CD4-positive, CD25-positive, alpha-beta regulatory T cell (primary cell): ENCODE results near the gene C10orf71. TPM values are rescaled to one million over a fixed set of nuclear protein-coding genes. Genes with fewer than 3 reads are reported as not detected.

ENCODE experiments used
- ATAC-seq, 2 donors: fragments of 150-1000 bp; cut with Tn5 transposase; one replicate each; pipeline ENCODE4 v1.10.0; 2021; ENCODE audit warnings: low read depth in 2 of 2, moderate number of reproducible peaks in 2 of 2, moderate library complexity in 1 of 2
- DNase-seq, 3 donors: peaks; one replicate each; pipeline versions ENCODE4 v3.0.0 to v3.0.0-alpha.2; 2012 to 2022; ENCODE audit warnings: mixed read lengths in 1 of 3
- H3K27ac ChIP-seq: one replicate; pipeline ENCODE4 v1.7.0; 2013; ENCODE audit warnings: mild to moderate bottlenecking, low read length; ENCODE audit not compliant: insufficient read depth, poor library complexity, severe bottlenecking
- H3K27me3 ChIP-seq: one replicate; pipeline ENCODE4 v1.7.0; 2013; ENCODE audit warnings: low read length; ENCODE audit not compliant: control insufficient read depth, insufficient read depth
- H3K36me3 ChIP-seq: one replicate; pipeline ENCODE4 v1.7.0; 2013; ENCODE audit warnings: mild to moderate bottlenecking, low read length, moderate library complexity; ENCODE audit not compliant: control insufficient read depth, insufficient read depth
- H3K4me1 ChIP-seq: 2 replicates; pipeline ENCODE4 v1.7.0; 2013; ENCODE audit warnings: mild to moderate bottlenecking, low read length; ENCODE audit not compliant: insufficient read depth, control insufficient read depth, poor library complexity, severe bottlenecking
- H3K4me3 ChIP-seq: one replicate; pipeline ENCODE4 v1.7.0; 2013; ENCODE audit warnings: low read depth, mild to moderate bottlenecking, low read length, moderate library complexity
- H3K9me3 ChIP-seq, 2 experiments: 1 replicate in 1 of 2; 2 replicates in 1 of 2; pipeline ENCODE4 v1.7.0; 2013; ENCODE audit warnings: low read length in 2 of 2, mild to moderate bottlenecking in 1 of 2, moderate library complexity in 1 of 2; ENCODE audit not compliant: control insufficient read depth in 2 of 2
- H3K27ac Mint-ChIP-seq, 3 donors: one replicate each; pipeline ENCODE4 v1.8.0; 2020 to 2022; ENCODE audit warnings: mild to moderate bottlenecking in 3 of 3, mixed read lengths in 3 of 3, moderate library complexity in 2 of 3
- H3K27me3 Mint-ChIP-seq: one replicate; pipeline ENCODE4 v1.8.0; 2022; ENCODE audit warnings: mild to moderate bottlenecking, mixed read lengths
- H3K36me3 Mint-ChIP-seq: one replicate; pipeline ENCODE4 v1.8.0; 2020; ENCODE audit warnings: mixed read lengths
- H3K4me1 Mint-ChIP-seq, 4 donors: one replicate each; pipeline ENCODE4 v1.8.0; 2020 to 2022; ENCODE audit warnings: mixed read lengths in 4 of 4, mild to moderate bottlenecking in 1 of 4
- H3K4me3 Mint-ChIP-seq, 4 donors: one replicate each; pipeline ENCODE4 v1.8.0; 2020 to 2022; ENCODE audit warnings: mild to moderate bottlenecking in 4 of 4, mixed read lengths in 4 of 4, moderate library complexity in 3 of 4
- H3K9me3 Mint-ChIP-seq, 7 donors: one replicate each; pipeline ENCODE4 v1.8.0; 2020 to 2022; ENCODE audit warnings: mixed read lengths in 7 of 7, mild to moderate bottlenecking in 3 of 7, moderate library complexity in 2 of 7
- polyA plus RNA-seq, 4 donors: library from polyadenylated mRNA; unstranded; fragments of 300-500 nt; fragmentation: Illumina TruSeq; gene quantifications; one replicate each; pipeline ENCODE4 v1.2.3, GENCODE V29; 2021
- total RNA-seq: library from RNA; stranded (reverse); gene quantifications from one replicate; pipeline ENCODE4 v1.2.3, GENCODE V29; 2022

C10orf71 gene
- total and polyA plus RNA-seq, 5 donors from 2014 or later, result not detected

GRCh38 chr10:49269523-49269922 lies 29.4 kb upstream of the C10orf71 start:
- Mint-ChIP-seq H3K4me1 (no peaks in the 10 kb centered on the region), H3K36me3 (no peaks in the 10 kb centered on the region), H3K27ac (no peak overlapping the region), H3K27me3 (peaks cover 4% of the 10 kb centered on the region), H3K4me3 (no peak overlapping the region), H3K9me3 (peaks cover 2 to 27% (median 7%) of the 10 kb centered on the region in 7 donors)
- H3K27me3 ChIP-seq, result no peaks in the 10 kb centered on the region
- no peaks in the 10 kb centered on the region for H3K36me3 ChIP-seq
- no peaks in the 10 kb centered on the region for H3K4me1 ChIP-seq
- H3K9me3 ChIP-seq, result peaks cover 0 to 8% of the 10 kb centered on the region in 2 experiments
- ATAC-seq (no peak), DNase-seq (no peak)
- H3K27ac ChIP-seq, result no peak overlapping the region
- H3K4me3 ChIP-seq, result no peak overlapping the region

GRCh38 chr10:49270565-49270964 lies 28.4 kb upstream of the C10orf71 start:
- no peaks in the 10 kb centered on the region for H3K4me1 Mint-ChIP-seq
- peaks cover 4% of the 10 kb centered on the region for H3K27me3 Mint-ChIP-seq
- H3K36me3 Mint-ChIP-seq, result no peaks in the 10 kb centered on the region
- Histone ChIP-seq H3K27ac (no peak overlapping the region), H3K27me3 (no peaks in the 10 kb centered on the region), H3K4me1 (no peaks in the 10 kb centered on the region), H3K36me3 (no peaks in the 10 kb centered on the region), H3K9me3 (peaks cover 0 to 7% of the 10 kb centered on the region in 2 experiments), H3K4me3 (no peak overlapping the region)
- H3K27ac Mint-ChIP-seq, result peak overlapping the region in 1 of 3 donors; percentile 20
- ATAC-seq (no peak), DNase-seq (no peak)
- no peak overlapping the region for H3K4me3 Mint-ChIP-seq
- H3K9me3 Mint-ChIP-seq, result peaks cover 0 to 18% (median 4%) of the 10 kb centered on the region in 7 donors

- H3K4me1 ChIP-seq, result no peaks in the 10 kb centered on the region
- no peak overlapping the region for H3K27ac ChIP-seq
- Mint-ChIP-seq H3K36me3 (no peaks in the 10 kb centered on the region), H3K9me3 (peaks cover 0 to 10% (median 2%) of the 10 kb centered on the region in 7 donors), H3K4me3 (no peak overlapping the region), H3K4me1 (no peaks in the 10 kb centered on the region), H3K27me3 (no peaks in the 10 kb centered on the region), H3K27ac (no peak overlapping the region)
- DNase-seq, result no peak
- H3K9me3 ChIP-seq, result peaks cover 0 to under 1% of the 10 kb centered on the region in 2 experiments
- no peaks in the 10 kb centered on the region for H3K27me3 ChIP-seq
- no peak overlapping the region for H3K4me3 ChIP-seq
- no peaks in the 10 kb centered on the region for H3K36me3 ChIP-seq
- ATAC-seq, result no peak
Measured at GRCh38 chr10:49271346-49271745, 27.6 kb upstream of the C10orf71 start.

- Histone ChIP-seq H3K9me3 (no peaks in the 10 kb centered on the region), H3K4me3 (no peak overlapping the region), H3K27me3 (no peaks in the 10 kb centered on the region), H3K36me3 (no peaks in the 10 kb centered on the region), H3K27ac (no peak overlapping the region), H3K4me1 (no peaks in the 10 kb centered on the region)
- no peaks in the 10 kb centered on the region for H3K36me3 Mint-ChIP-seq
- DNase-seq (no peak), ATAC-seq (peak in 1 of 2 donors; percentile 18)
- no peaks in the 10 kb centered on the region for H3K27me3 Mint-ChIP-seq
- no peak overlapping the region for H3K4me3 Mint-ChIP-seq
- peak overlapping the region in 1 of 3 donors; percentile 25 for H3K27ac Mint-ChIP-seq
- peaks cover 0 to 5% (median 2%) of the 10 kb centered on the region in 7 donors for H3K9me3 Mint-ChIP-seq
- no peaks in the 10 kb centered on the region for H3K4me1 Mint-ChIP-seq
Measured at GRCh38 chr10:49272251-49273081, 26.5 kb upstream of the C10orf71 start.

- no peaks in the 10 kb centered on the region for H3K4me1 ChIP-seq
- no peak overlapping the region for H3K27ac ChIP-seq
- no peaks in the 10 kb centered on the region for H3K9me3 ChIP-seq
- Mint-ChIP-seq H3K4me3 (no peak overlapping the region), H3K9me3 (peaks cover 0 to 5% (median 0%) of the 10 kb centered on the region in 7 donors), H3K27me3 (no peaks in the 10 kb centered on the region), H3K27ac (no peak overlapping the region), H3K36me3 (no peaks in the 10 kb centered on the region), H3K4me1 (no peaks in the 10 kb centered on the region)
- DNase-seq (no peak), ATAC-seq (no peak)
- H3K27me3 ChIP-seq, result no peaks in the 10 kb centered on the region
- H3K36me3 ChIP-seq, result no peaks in the 10 kb centered on the region
- no peak overlapping the region for H3K4me3 ChIP-seq
Measured at GRCh38 chr10:49273082-49273465, 25.9 kb upstream of the C10orf71 start.

GRCh38 chr10:49273626-49274025 lies 25.3 kb upstream of the C10orf71 start:
- Mint-ChIP-seq H3K27me3 (no peaks in the 10 kb centered on the region), H3K9me3 (peaks cover 0 to 4% (median 0%) of the 10 kb centered on the region in 7 donors)
- no peak overlapping the region for H3K27ac ChIP-seq

GRCh38 chr10:49274886-49275285 lies 24.1 kb upstream of the C10orf71 start:
- Histone ChIP-seq H3K36me3 (no peaks in the 10 kb centered on the region), H3K4me3 (no peak overlapping the region), H3K4me1 (no peaks in the 10 kb centered on the region), H3K9me3 (no peaks in the 10 kb centered on the region), H3K27ac (no peak overlapping the region), H3K27me3 (no peaks in the 10 kb centered on the region)
- no peaks in the 10 kb centered on the region for H3K4me1 Mint-ChIP-seq
- ATAC-seq, result no peak
- H3K27me3 Mint-ChIP-seq, result no peaks in the 10 kb centered on the region
- H3K27ac Mint-ChIP-seq, result no peak overlapping the region
- no peak for DNase-seq
- H3K9me3 Mint-ChIP-seq, result peaks cover 0 to 4% (median 0%) of the 10 kb centered on the region in 7 donors
- H3K36me3 Mint-ChIP-seq, result no peaks in the 10 kb centered on the region
- H3K4me3 Mint-ChIP-seq, result no peak overlapping the region

More at GRCh38 chr10:49273626-49274025, 25.3 kb upstream of the C10orf71 start:
- no peaks in the 10 kb centered on the region for H3K27me3 ChIP-seq
- no peak overlapping the region for H3K4me3 ChIP-seq
- Mint-ChIP-seq H3K36me3 (no peaks in the 10 kb centered on the region), H3K4me3 (no peak overlapping the region), H3K27ac (no peak overlapping the region), H3K4me1 (no peaks in the 10 kb centered on the region)
- no peaks in the 10 kb centered on the region for H3K4me1 ChIP-seq
- no peaks in the 10 kb centered on the region for H3K36me3 ChIP-seq
- H3K9me3 ChIP-seq, result no peaks in the 10 kb centered on the region
- ATAC-seq (no peak), DNase-seq (no peak)

GRCh38 chr10:49275896-49276295 lies 23.1 kb upstream of the C10orf71 start:
- Histone ChIP-seq H3K4me1 (no peaks in the 10 kb centered on the region), H3K4me3 (no peak overlapping the region), H3K9me3 (no peaks in the 10 kb centered on the region), H3K27me3 (no peaks in the 10 kb centered on the region), H3K27ac (no peak overlapping the region), H3K36me3 (no peaks in the 10 kb centered on the region)
- ATAC-seq (no peak), DNase-seq (no peak)
- Mint-ChIP-seq H3K4me3 (no peak overlapping the region), H3K4me1 (no peaks in the 10 kb centered on the region), H3K9me3 (no peaks in the 10 kb centered on the region), H3K27me3 (no peaks in the 10 kb centered on the region), H3K36me3 (no peaks in the 10 kb centered on the region), H3K27ac (no peak overlapping the region)
